ENCODE data around the gene UCKL1. TPM values are rescaled to one million over a fixed set of nuclear protein-coding genes. Genes with fewer than 3 reads are reported as not detected.

Gene UCKL1
- total and polyA plus RNA-seq, 4 donors: 33.6 to 42.7 (median 36.1) TPM

- no peak overlapping the region for H3K27ac ChIP-seq (ENCODE audit: low read depth in 1 of 2, low read length in 1 of 2)
- no peaks in the 10 kb centered on the region for H3K9me3 ChIP-seq (ENCODE audit: control insufficient read depth in 4 of 4, insufficient read depth in 3 of 4, low read length in 3 of 4)
- H3K27me3 ChIP-seq (ENCODE audit: control insufficient read depth in 3 of 3, insufficient read depth in 3 of 3, low read length in 2 of 3): no peaks in the 10 kb centered on the region
- H3K36me3 ChIP-seq (ENCODE audit: control insufficient read depth in 4 of 4, insufficient read depth in 4 of 4, low read length in 4 of 4): peaks cover 0 to 50% (median 25%) of the 10 kb centered on the region in 4 donors
- no peak for DNase-seq
- peaks cover 0 to 17% (median 7%) of the 10 kb centered on the region in 5 donors for H3K4me1 ChIP-seq (ENCODE audit: control insufficient read depth in 5 of 5, insufficient read depth in 5 of 5, low read length in 5 of 5)
- no peak overlapping the region for H3K4me3 ChIP-seq
- 91 to 95% methylated on average over 17 of the region's 17 CpGs for WGBS, 2 donors
- ATAC-seq (ENCODE audit: insufficient read depth, low FRiP score): no peak
- H3K9ac ChIP-seq (ENCODE audit: insufficient read depth in 1 of 2, low read length in 2 of 2): no peak overlapping the region
- TF ChIP-seq CTCF (IDR thresholded peaks at IDR 0.05; ENCODE audit: control extremely low read depth, extremely low read depth): no peak
These were observed 3.5 kb upstream of the UCKL1 start for GRCh38 chr20:63959699-63960075.

GRCh38 chr20:63958964-63959698 is 2.9 kb upstream of the UCKL1 start:
- no peak overlapping the region for H3K9ac ChIP-seq (ENCODE audit: insufficient read depth in 1 of 2, low read length in 2 of 2)
- peaks cover 0 to 23% (median 13%) of the 10 kb centered on the region in 5 donors for H3K4me1 ChIP-seq (ENCODE audit: control insufficient read depth in 5 of 5, insufficient read depth in 5 of 5, low read length in 5 of 5)
- ATAC-seq (ENCODE audit: insufficient read depth, low FRiP score) (no peak), DNase-seq (no peak)
- no peak overlapping the region for H3K27ac ChIP-seq (ENCODE audit: low read depth in 1 of 2, low read length in 1 of 2)
- TF ChIP-seq CTCF (IDR thresholded peaks at IDR 0.05; ENCODE audit: control extremely low read depth, extremely low read depth): no peak
- WGBS, 2 donors: 89 to 92% methylated on average over 10 of the region's 10 CpGs
- H3K27me3 ChIP-seq (ENCODE audit: control insufficient read depth in 3 of 3, insufficient read depth in 3 of 3, low read length in 2 of 3): no peaks in the 10 kb centered on the region
- H3K4me3 ChIP-seq: no peak overlapping the region
- peaks cover 0 to 44% (median 22%) of the 10 kb centered on the region in 4 donors for H3K36me3 ChIP-seq (ENCODE audit: control insufficient read depth in 4 of 4, insufficient read depth in 4 of 4, low read length in 4 of 4)
- H3K9me3 ChIP-seq (ENCODE audit: control insufficient read depth in 4 of 4, insufficient read depth in 3 of 4, low read length in 3 of 4): no peaks in the 10 kb centered on the region

GRCh38 chr20:63958471-63958870 is 2.3 kb upstream of the UCKL1 start:
- Histone ChIP-seq H3K4me1 (ENCODE audit: control insufficient read depth in 5 of 5, insufficient read depth in 5 of 5, low read length in 5 of 5) (peaks cover 0 to 26% (median 16%) of the 10 kb centered on the region in 5 donors), H3K4me3 (no peak overlapping the region), H3K36me3 (ENCODE audit: control insufficient read depth in 4 of 4, insufficient read depth in 4 of 4, low read length in 4 of 4) (peaks cover 0 to 38% (median 19%) of the 10 kb centered on the region in 4 donors), H3K27me3 (ENCODE audit: control insufficient read depth in 3 of 3, insufficient read depth in 3 of 3, low read length in 2 of 3) (no peaks in the 10 kb centered on the region), H3K9me3 (ENCODE audit: control insufficient read depth in 4 of 4, insufficient read depth in 3 of 4, low read length in 3 of 4) (no peaks in the 10 kb centered on the region), H3K9ac (ENCODE audit: insufficient read depth in 1 of 2, low read length in 2 of 2) (no peak overlapping the region), H3K27ac (ENCODE audit: low read depth in 1 of 2, low read length in 1 of 2) (no peak overlapping the region)
- 80 to 81% methylated on average over 4 of the region's 4 CpGs for WGBS, 2 donors
- TF ChIP-seq CTCF (IDR thresholded peaks at IDR 0.05; ENCODE audit: control extremely low read depth, extremely low read depth): no peak
- DNase-seq (no peak), ATAC-seq (ENCODE audit: insufficient read depth, low FRiP score) (no peak)

Measured in lung (tissue), 12 donors.